Neural cell (in vitro differentiated cells): ENCODE data around the gene PRRC2B. TPM values are rescaled to one million over a fixed set of nuclear protein-coding genes. Genes with fewer than 3 reads are reported as not detected.
A peak's percentile ranks its signal among the peaks of the same experiment; 100 is the strongest.
"Not testable (repeated sequence)": the region's sequence is repeated elsewhere in the genome, so short reads cannot be mapped to it uniquely, and the experiment has no call there.

Experiments
- H2AFZ ChIP-seq: fragments of 200-600, 300-800 bp; sonication (generic), shearing (Covaris generic); 2 replicates; pipeline ENCODE4 v1.6.0; 2014; ENCODE audit warnings: low read depth, mild to moderate bottlenecking, antibody characterized with exemption, low read length, moderate library complexity
- H3F3A ChIP-seq: fragments of 200-600 bp; shearing (Covaris generic); 2 replicates; pipeline ENCODE4 v1.6.1; 2016; ENCODE audit warnings: mild to moderate bottlenecking, moderate library complexity, mixed read lengths, antibody characterized with exemption, low read length; ENCODE audit not compliant: insufficient read depth, poor library complexity, severe bottlenecking
- H3K27ac ChIP-seq: fragments of 200-600, 300-800 bp; sonication (generic), shearing (Covaris generic); 2 replicates; pipeline ENCODE4 v1.5.1; 2014; ENCODE audit warnings: mild to moderate bottlenecking, low read length, moderate library complexity
- H3K27me3 ChIP-seq: fragments of 300-800, 200-600 bp; sonication (generic), shearing (Covaris generic); 2 replicates; pipeline ENCODE4 v1.6.0; 2014; ENCODE audit warnings: mild to moderate bottlenecking, low read depth, low read length, moderate library complexity; ENCODE audit not compliant: insufficient read depth
- H3K36me3 ChIP-seq: fragments of 300-800, 200-600 bp; sonication (generic), shearing (Covaris generic); 2 replicates; pipeline ENCODE4 v1.5.1; 2014; ENCODE audit warnings: mild to moderate bottlenecking, antibody characterized with exemption, low read length, moderate library complexity; ENCODE audit not compliant: insufficient read depth
- H3K4me2 ChIP-seq: fragments of 300-800, 200-600 bp; sonication (generic), shearing (Covaris generic); 2 replicates; pipeline ENCODE4 v1.6.0; 2014; ENCODE audit warnings: mild to moderate bottlenecking, low read length
- H3K4me3 ChIP-seq: fragments of 300-800, 200-600 bp; sonication (generic), shearing (Covaris generic); 2 replicates; pipeline ENCODE4 v1.5.1; 2014; ENCODE audit warnings: mild to moderate bottlenecking, low read length, moderate library complexity
- H3K79me2 ChIP-seq: fragments of 200-600 bp; shearing (Covaris generic); replicated peaks from 2 replicates; pipeline ENCODE4 v1.6.0; 2014; ENCODE audit warnings: mild to moderate bottlenecking, low read length, moderate library complexity; ENCODE audit not compliant: insufficient read depth
- H3K9ac ChIP-seq: fragments of 300-800, 200-600 bp; sonication (generic), shearing (Covaris generic); 2 replicates; pipeline ENCODE4 v1.6.1; 2016; ENCODE audit warnings: mild to moderate bottlenecking, low read length, mixed read lengths
- H3K9me2 ChIP-seq: fragments of 200-600 bp; shearing (Covaris generic); 2 replicates; pipeline ENCODE4 v1.6.1; 2016; ENCODE audit warnings: mild to moderate bottlenecking, low read length, mixed read lengths; ENCODE audit not compliant: insufficient read depth
- H3K9me3 ChIP-seq: fragments of 200-600, 300-800 bp; sonication (generic), shearing (Covaris generic); 2 replicates; pipeline ENCODE4 v1.6.1; 2016; ENCODE audit warnings: mild to moderate bottlenecking, mixed run types, low read length, moderate library complexity, mixed read lengths
- H4K20me1 ChIP-seq: fragments of 200-600 bp; shearing (Covaris generic); 2 replicates; pipeline ENCODE4 v1.6.1; 2016; ENCODE audit warnings: mild to moderate bottlenecking, mixed run types; ENCODE audit not compliant: insufficient read depth
- EZH2 ChIP-seq: fragments of 200-600, 300-800 bp; shearing (Covaris generic), sonication (generic); IDR thresholded peaks from 2 replicates; pipeline ENCODE4 v1.6.1; 2014; ENCODE audit warnings: antibody characterized with exemption, low read length, borderline replicate concordance, mild to moderate bottlenecking; ENCODE audit not compliant: insufficient read depth, poor library complexity, severe bottlenecking
- MXI1 ChIP-seq: fragments of 450-650 bp; conservative IDR thresholded peaks from 2 replicates; pipeline ENCODE4 v1.6.1; 2014; ENCODE audit warnings: antibody characterized with exemption, mild to moderate bottlenecking; ENCODE audit not compliant: poor library complexity, severe bottlenecking
- POLR2AphosphoS5 ChIP-seq: IDR thresholded peaks from 2 replicates; pipeline ENCODE4 v1.6.1; 2012
- RAD21 ChIP-seq: fragments of 450-650 bp; conservative IDR thresholded peaks from 2 replicates; pipeline ENCODE4 v1.6.1; 2014; ENCODE audit warnings: antibody characterized with exemption, mild to moderate bottlenecking, moderate library complexity
- SMC3 ChIP-seq: fragments of 450-650 bp; conservative IDR thresholded peaks from 2 replicates; pipeline ENCODE4 v1.6.1; 2014; ENCODE audit warnings: antibody characterized with exemption, mild to moderate bottlenecking, moderate library complexity; ENCODE audit not compliant: poor library complexity
- polyA plus RNA-seq: library from polyadenylated mRNA; depleted of rRNA; stranded (reverse); fragments of >200 nt; gene quantifications from 2 replicates; pipeline ENCODE4 v1.2.3, GENCODE V29; 2014
- TF ChIP-seq, protein P1 (sequence below): fragments of 450-650 bp; IDR thresholded peaks from 2 replicates; pipeline ENCODE4 v1.5.1; 2014; ENCODE audit warnings: antibody characterized with exemption, mild to moderate bottlenecking, moderate library complexity; ENCODE audit not compliant: poor library complexity, severe bottlenecking
- TF ChIP-seq, protein P2 (sequence below): IDR thresholded peaks from 2 replicates; pipeline ENCODE4 v1.6.1; 2012; ENCODE audit warnings: borderline replicate concordance

PRRC2B gene
- polyA plus RNA-seq, 1 donor from 2014 or later: 89.5 TPM

DNA sequence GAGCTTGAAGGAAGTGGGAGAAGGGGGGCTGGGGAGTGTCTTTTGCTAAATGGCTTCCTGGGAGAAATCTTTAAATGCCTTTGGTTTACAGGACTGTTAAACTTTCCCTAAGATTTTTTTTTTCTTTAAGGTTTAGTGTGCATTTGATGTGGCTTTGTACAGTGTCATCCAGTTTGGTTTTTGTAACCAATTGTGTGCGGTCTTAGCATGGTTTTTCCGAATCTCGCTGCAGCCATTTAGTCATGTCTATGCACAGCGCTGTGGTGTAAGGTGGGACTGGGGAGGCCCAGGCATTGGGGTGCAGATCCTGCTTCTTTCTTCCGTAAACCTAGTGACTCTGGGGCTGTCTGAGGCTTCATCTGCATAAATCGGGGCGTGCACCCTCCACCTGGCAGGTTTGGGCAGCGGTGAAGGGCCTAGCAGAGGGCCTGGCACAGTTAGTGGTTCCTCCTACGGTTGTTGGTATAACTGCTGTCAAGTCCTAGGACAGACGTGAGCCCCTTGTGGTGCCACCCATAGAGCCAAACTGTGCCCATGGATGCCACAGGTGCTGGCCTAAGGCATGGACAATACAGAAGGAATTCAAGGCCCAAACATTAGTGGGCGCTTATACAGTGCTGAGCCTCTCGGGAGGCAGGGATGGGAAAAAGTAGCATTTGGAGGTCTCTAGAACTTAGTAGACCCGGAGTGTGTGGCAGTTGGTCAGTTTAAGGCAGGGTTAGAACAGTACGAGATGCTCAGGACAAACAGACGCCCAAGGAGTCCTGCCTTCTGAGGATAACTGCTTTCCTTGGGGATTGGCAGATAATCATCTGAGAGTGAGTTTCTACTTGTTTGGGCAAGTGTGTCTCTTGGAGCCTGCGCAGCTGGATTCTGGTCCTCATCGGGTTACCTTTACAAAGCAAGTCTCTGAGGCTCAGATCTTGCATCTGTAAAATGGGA lies 1.5 kb downstream of the PRRC2B start:
- H3K9me2 ChIP-seq: no peaks in the 10 kb centered on the region

DNA sequence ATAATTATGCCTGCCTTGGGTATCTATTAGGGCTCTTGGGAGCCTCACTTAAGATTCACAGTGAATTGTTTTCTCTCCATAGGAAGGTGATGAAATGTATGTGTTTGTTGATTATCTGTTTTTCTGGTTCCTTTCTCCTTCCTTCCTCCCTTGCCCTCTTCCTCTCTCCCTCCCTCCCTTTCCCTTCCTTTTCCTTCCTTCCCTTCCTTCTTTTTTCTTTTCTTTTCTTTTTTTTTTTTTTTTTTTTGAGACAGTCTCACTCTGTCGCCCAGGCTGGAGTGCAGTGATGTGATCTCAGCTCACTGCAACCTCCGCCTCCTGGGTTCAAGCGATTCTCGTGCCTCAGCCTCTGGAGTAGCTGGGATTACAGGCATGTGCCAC lies 2.2 kb downstream of the PRRC2B start:
- peak overlapping the region; percentile 74 for H3K4me3 ChIP-seq
- peaks cover 58% of the 10 kb centered on the region for H3K79me2 ChIP-seq
- H3K9me3 ChIP-seq, H3K36me3 ChIP-seq, H2AFZ ChIP-seq, H3K27me3 ChIP-seq, H3K9me2 ChIP-seq, H3F3A ChIP-seq: not testable (repeated sequence)
- peak overlapping the region; percentile 93 for H3K9ac ChIP-seq
- peak overlapping the region; percentile 96 for H3K27ac ChIP-seq
- peaks cover 34% of the 10 kb centered on the region for H4K20me1 ChIP-seq
- peak overlapping the region; percentile 76 for H3K4me2 ChIP-seq

More for the DNA sequence above, 1.5 kb downstream of the PRRC2B start:
- Histone ChIP-seq H3K4me3 (peak overlapping the region; percentile 74), H3K36me3 (no peaks in the 10 kb centered on the region), H3K9ac (peak overlapping the region; percentile 93), H3K4me2 (peak overlapping the region; percentile 76), H4K20me1 (peaks cover 34% of the 10 kb centered on the region), H3K27me3 (no peaks in the 10 kb centered on the region), H3F3A (peaks cover 6% of the 10 kb centered on the region), H3K79me2 (peaks cover 52% of the 10 kb centered on the region), H3K9me3 (no peaks in the 10 kb centered on the region), H3K27ac (peak overlapping the region; percentile 96), H2AFZ (peak overlapping the region; percentile 44)
- TF ChIP-seq, protein P1, sequence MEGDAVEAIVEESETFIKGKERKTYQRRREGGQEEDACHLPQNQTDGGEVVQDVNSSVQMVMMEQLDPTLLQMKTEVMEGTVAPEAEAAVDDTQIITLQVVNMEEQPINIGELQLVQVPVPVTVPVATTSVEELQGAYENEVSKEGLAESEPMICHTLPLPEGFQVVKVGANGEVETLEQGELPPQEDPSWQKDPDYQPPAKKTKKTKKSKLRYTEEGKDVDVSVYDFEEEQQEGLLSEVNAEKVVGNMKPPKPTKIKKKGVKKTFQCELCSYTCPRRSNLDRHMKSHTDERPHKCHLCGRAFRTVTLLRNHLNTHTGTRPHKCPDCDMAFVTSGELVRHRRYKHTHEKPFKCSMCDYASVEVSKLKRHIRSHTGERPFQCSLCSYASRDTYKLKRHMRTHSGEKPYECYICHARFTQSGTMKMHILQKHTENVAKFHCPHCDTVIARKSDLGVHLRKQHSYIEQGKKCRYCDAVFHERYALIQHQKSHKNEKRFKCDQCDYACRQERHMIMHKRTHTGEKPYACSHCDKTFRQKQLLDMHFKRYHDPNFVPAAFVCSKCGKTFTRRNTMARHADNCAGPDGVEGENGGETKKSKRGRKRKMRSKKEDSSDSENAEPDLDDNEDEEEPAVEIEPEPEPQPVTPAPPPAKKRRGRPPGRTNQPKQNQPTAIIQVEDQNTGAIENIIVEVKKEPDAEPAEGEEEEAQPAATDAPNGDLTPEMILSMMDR: peak; percentile 25
- TF ChIP-seq SMC3: peak; percentile 15
- no peak for TF ChIP-seq RAD21

DNA sequence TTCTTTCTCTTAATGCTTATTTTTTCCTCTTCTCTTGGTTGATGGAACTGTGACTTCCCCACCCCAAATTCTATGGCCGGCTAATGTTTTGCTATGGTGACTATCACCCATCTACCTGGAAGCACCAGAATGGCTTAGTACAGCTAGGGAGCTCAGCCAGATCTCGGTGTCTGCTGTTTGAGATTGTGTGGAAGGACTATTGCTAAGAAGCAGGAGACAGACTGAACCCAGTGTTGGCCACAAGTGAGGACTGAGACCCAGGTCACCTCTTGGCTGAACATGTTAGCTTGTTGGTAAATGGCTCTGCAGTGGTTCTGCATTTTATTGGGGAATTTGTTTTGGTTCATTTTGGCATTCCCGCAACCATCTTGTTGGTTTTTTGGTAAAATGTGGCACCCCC lies 2.7 kb downstream of the PRRC2B start:
- Histone ChIP-seq H3K9me2 (no peaks in the 10 kb centered on the region), H4K20me1 (peaks cover 34% of the 10 kb centered on the region), H3K9me3 (no peaks in the 10 kb centered on the region), H3K9ac (peak overlapping the region; percentile 54), H3F3A (peaks cover 6% of the 10 kb centered on the region), H3K79me2 (peaks cover 64% of the 10 kb centered on the region), H3K4me3 (peak overlapping the region; percentile 74), H3K27ac (peak overlapping the region; percentile 42), H3K27me3 (no peaks in the 10 kb centered on the region), H2AFZ (no peak overlapping the region), H3K4me2 (peak overlapping the region; percentile 96), H3K36me3 (no peaks in the 10 kb centered on the region)
- TF ChIP-seq MXI1 (no peak), EZH2 (no peak), POLR2AphosphoS5 (no peak)
- TF ChIP-seq, protein P2, sequence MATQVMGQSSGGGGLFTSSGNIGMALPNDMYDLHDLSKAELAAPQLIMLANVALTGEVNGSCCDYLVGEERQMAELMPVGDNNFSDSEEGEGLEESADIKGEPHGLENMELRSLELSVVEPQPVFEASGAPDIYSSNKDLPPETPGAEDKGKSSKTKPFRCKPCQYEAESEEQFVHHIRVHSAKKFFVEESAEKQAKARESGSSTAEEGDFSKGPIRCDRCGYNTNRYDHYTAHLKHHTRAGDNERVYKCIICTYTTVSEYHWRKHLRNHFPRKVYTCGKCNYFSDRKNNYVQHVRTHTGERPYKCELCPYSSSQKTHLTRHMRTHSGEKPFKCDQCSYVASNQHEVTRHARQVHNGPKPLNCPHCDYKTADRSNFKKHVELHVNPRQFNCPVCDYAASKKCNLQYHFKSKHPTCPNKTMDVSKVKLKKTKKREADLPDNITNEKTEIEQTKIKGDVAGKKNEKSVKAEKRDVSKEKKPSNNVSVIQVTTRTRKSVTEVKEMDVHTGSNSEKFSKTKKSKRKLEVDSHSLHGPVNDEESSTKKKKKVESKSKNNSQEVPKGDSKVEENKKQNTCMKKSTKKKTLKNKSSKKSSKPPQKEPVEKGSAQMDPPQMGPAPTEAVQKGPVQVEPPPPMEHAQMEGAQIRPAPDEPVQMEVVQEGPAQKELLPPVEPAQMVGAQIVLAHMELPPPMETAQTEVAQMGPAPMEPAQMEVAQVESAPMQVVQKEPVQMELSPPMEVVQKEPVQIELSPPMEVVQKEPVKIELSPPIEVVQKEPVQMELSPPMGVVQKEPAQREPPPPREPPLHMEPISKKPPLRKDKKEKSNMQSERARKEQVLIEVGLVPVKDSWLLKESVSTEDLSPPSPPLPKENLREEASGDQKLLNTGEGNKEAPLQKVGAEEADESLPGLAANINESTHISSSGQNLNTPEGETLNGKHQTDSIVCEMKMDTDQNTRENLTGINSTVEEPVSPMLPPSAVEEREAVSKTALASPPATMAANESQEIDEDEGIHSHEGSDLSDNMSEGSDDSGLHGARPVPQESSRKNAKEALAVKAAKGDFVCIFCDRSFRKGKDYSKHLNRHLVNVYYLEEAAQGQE: no peak
